Measurements from ENCODE around the gene OR52B2.

GRCh38 chr11:6200975-6201374, 30.8 kb upstream of the OR52B2 start:
- TF ChIP-seq, protein P1, sequence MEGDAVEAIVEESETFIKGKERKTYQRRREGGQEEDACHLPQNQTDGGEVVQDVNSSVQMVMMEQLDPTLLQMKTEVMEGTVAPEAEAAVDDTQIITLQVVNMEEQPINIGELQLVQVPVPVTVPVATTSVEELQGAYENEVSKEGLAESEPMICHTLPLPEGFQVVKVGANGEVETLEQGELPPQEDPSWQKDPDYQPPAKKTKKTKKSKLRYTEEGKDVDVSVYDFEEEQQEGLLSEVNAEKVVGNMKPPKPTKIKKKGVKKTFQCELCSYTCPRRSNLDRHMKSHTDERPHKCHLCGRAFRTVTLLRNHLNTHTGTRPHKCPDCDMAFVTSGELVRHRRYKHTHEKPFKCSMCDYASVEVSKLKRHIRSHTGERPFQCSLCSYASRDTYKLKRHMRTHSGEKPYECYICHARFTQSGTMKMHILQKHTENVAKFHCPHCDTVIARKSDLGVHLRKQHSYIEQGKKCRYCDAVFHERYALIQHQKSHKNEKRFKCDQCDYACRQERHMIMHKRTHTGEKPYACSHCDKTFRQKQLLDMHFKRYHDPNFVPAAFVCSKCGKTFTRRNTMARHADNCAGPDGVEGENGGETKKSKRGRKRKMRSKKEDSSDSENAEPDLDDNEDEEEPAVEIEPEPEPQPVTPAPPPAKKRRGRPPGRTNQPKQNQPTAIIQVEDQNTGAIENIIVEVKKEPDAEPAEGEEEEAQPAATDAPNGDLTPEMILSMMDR (IDR thresholded peaks at IDR 0.05), result no peak
- no peak for TF ChIP-seq POLR2A (IDR thresholded peaks at IDR 0.05)
- TF ChIP-seq POLR2AphosphoS5 (IDR thresholded peaks at IDR 0.05; ENCODE audit: insufficient read depth in 1 of 2, low read depth in 1 of 2), result no peak

Measured in vagina (tissue), 2 donors.